HL-60/S4 (cell line): Measurements from ENCODE around the gene TANC1.
"Not testable (repeated sequence)": the region's sequence is repeated elsewhere in the genome, so short reads cannot be mapped to it uniquely, and the experiment has no call there.

ENCODE experiments used
- in situ Hi-C: fragments of 300-500 bp; cut with MboI; formaldehyde crosslinking; loops from 2 replicates; pipeline ENCODE4 v1.14.3; 2022; ENCODE audit warnings: low sequenced_read_pairs

Gene TANC1

GRCh38 chr2:159082119-159082518 is 113.7 kb downstream of the TANC1 start:
- in situ Hi-C loops: no loop called here

DNA sequence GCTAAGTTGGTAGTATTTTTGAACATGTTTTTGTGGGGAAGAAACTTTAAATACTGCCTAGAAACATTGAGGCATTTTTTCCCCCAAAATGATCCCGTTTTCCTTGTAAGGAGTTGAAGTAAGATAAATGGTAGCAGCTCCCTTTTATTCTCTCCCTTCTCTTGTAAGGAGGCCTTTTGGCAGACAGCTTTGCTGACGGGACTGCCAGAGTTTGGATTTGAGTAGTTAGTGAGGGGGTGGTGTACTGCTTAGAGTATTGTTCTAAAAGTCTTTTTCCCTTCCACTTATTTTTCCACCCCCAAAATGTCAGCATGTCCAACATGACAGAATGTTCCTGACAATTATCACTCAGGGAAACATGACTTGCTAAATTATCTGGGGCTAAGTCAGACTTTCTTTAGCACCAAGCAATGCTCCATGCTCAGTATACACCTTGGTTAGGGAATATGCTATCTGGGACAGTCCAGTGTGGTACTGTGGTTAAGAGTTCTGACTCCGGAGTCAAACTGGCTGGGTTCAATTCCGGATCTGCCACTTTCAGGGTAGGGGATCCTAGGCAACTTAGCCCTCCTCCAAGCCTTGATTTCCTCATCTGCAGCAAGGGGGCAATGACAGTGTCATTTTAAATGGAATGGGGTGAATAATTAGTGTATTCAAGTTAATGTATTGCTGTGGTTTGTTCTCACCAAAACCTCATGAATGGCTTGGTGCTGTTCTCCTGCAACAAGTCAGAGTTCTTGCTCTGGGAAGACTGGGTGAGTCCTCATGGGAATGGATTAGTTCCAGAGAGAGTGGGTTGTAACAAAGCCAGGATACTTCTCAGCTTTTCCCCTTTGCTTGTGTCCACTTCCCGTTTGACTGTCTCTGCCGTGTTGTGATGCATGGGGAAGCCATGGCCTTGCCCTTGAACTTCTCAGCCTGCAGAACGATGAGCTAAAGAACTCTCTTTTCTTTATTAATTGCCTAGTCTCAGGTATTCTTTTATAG is 116.2 kb downstream of the TANC1 start:
- in situ Hi-C loops: no loop called here

DNA sequence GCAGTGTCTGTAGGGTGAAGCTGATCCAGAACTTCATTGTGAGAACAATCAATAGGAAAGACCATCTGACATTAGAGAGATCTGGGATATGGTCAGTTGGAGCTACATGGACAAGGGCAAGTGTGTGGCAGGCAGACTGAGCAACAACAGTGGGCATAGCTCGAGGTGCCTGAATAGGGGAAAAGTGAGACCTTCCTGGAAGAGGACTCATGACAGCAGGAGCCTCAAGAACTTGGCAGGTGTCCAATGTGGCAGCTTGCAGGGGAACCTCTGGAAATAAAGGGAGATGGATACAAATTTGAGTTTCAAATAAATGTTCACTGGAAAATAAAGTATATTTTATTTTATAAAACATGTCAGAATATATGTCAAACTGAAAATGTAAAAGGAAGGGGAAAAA is 117.9 kb downstream of the TANC1 start:
- in situ Hi-C loops: no loop called here

- in situ Hi-C loops: no loop called here
Observed at GRCh38 chr2:159086826-159087225, 118.4 kb downstream of the TANC1 start.

DNA sequence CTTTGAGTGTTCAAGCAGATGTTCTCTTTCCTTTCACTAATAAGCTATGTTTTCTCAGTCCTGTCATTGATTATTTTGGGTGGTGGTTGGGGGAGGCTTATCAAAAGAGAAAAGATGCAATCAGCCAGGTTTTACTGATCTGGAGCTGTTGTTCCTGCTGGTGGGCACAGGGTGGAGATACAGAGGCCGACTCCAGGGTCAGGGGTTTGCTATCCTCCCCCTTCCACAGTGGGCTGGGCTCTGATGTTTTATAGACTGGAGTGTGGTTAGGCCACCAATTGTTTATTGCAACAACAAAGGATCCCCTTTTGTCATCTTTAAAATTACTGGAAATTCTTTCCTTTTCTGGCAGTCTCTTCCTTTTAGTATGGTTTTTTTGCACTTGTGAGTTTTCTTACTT is 120.5 kb downstream of the TANC1 start:
- in situ Hi-C loops: no loop called here

GRCh38 chr2:159089543-159089942 is 121.1 kb downstream of the TANC1 start:
- in situ Hi-C loops: no loop called here

DNA sequence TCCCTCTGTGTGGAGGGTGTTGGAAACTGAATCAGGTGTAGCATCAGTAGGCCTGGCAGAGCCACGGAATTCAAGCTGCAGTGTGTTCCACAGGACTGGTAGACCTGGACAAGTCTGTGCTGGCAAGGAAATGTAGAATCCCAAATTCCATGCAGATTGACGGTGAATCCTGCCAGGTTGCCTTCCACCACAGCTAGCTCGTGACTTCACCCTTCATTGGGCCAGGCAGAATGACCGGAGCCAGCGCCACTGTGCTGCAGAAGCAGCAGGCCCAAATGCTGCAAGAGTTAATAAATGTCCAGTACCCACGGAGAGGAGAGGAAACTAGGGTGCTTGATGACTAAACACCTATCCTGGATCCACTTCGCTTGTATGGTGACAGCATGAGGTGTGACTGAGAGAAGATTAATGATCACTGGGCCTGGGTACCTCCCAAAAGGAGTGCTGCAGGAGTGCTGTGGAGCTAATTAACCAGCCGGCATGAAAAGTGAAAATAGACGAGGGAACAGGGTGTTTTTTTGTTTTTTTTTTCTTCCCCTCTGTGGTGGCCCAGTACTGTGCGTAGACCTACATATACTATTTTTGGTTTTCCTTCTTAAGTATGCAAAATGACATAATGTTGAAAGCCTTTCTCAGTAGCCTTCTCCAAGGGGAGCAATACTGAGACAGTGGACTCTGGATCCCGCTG is 122.2 kb downstream of the TANC1 start:
- in situ Hi-C loops: no loop called here

DNA sequence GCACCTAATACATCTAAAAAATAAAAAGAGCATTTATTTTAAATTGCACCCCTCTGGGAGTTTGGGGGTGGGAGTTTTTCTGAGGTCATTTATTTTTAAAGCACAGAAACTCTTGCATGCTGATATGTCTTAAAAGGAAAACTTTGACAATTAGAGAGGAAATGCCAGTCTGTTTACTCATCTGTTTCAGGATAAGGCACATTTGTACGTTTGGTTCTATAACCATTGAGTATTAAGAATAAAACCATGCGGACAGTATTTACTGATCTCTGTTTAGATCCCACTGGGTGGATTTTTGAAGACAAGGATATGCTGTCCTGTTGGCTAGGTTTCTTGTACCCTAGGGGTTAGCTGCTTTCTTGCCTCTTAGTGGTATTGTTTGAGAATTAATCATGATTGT is 122.9 kb downstream of the TANC1 start:
- in situ Hi-C loops: no loop called here

DNA sequence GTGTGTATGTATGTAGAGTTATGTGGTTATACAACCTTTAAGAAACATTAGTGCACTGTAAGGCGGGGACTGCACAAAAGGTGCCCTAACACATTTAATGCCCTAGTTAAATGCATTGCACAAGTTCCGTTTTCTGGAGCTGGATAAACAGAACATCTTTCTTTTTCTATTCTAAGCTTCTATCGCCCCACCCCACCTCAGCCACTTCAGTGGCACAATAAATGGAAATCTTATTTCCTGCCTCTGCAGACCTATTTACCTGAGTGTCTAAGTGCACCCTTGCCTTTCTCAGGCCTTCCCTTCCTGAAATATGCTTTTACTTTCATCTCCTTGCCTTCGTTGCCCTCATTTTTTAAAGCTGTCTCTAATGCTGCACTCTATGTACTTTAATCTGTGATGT is 123.5 kb downstream of the TANC1 start:
- in situ Hi-C loops: no loop called here

DNA sequence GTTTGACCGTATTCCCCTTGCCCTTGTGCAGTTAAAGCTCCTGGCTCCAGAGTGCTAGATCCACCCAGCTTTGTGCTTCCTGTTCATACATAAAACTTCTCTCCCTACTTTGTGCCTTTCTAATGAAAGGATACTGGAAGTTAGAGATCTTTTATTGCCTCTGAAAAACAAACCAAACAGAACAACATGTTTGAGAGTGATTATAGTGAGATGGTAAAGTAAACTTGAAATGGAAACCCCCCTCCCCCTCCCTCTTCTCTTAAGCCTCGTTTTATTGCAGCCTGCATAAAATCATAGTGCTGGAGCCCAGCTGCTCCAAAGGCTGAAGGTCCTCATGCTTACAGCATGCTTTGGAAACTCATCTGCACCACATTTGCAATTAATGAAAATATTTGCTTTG is 125.1 kb downstream of the TANC1 start:
- in situ Hi-C loops: no loop called here

GRCh38 chr2:159094173-159094737 is 125.8 kb downstream of the TANC1 start:
- in situ Hi-C loops: no loop called here

GRCh38 chr2:159095813-159096212 is 127.4 kb downstream of the TANC1 start:
- in situ Hi-C loops: no loop called here

- in situ Hi-C loops: not testable (repeated sequence)
Observed at GRCh38 chr2:159096302-159096855, 127.9 kb downstream of the TANC1 start.

DNA sequence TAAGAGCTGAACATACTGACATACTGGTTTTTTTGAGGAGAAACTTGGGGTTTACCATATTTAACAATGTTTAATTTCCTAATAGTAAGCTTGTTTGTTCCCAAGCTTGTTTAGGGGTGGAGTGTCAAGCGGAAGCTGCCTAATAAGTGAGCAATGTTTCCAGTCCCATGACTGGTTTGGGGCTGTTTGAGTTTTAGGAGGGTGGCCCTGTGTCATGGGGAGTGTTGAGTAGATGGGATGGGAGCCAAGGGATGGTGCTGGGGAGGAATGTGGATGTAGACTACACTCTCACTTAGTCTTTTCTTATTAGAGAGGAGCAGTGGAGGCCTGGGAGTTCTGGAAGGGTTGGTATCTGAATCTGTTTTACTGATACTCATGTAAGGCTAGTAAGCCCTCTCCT is 128.5 kb downstream of the TANC1 start:
- in situ Hi-C loops: no loop called here

- in situ Hi-C loops: no loop called here
Observed at GRCh38 chr2:159098361-159098760, 129.9 kb downstream of the TANC1 start.

GRCh38 chr2:159098921-159099411 is 130.5 kb downstream of the TANC1 start:
- in situ Hi-C loops: no loop called here

- in situ Hi-C loops: no loop called here
Observed at GRCh38 chr2:159101755-159102489, 133.5 kb downstream of the TANC1 start.

DNA sequence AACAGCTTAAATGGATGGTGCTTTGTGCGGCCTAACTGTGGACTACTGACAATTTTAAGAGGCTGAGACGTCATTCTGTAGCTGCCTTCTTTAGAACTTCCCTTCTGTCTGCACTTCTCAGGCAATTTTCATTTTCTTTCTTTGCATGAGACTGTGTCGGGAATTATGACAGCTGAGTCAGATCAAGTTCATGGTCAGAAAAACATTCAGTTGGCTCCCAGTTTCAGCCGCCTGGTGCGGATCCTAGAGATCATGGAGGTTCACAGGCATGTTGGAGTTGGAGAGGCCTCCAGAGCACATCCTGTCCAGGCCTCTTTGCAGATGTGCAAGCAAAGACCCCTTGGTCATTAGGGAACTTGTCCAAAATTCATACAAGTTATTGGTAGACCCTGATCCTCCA is 135.0 kb downstream of the TANC1 start:
- in situ Hi-C loops: no loop called here

DNA sequence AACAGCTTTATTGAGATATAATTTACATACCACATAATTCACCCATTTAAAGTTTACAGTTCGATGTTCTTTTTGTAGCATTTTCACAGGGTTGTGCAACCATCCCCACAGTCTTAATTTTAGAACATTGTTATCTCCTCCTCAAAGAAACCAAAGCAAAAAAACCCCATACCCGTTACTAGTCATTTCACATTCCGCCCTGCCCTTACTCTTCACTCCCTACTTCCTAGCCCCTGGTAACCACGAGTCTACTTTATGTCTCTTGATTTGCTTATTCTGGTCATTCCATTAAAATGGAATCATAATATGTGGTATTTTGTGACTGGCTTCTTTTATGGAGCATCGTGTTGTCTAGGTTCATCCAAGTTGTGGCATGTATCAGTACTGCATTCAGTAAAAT is 137.7 kb downstream of the TANC1 start:
- in situ Hi-C loops: no loop called here

DNA sequence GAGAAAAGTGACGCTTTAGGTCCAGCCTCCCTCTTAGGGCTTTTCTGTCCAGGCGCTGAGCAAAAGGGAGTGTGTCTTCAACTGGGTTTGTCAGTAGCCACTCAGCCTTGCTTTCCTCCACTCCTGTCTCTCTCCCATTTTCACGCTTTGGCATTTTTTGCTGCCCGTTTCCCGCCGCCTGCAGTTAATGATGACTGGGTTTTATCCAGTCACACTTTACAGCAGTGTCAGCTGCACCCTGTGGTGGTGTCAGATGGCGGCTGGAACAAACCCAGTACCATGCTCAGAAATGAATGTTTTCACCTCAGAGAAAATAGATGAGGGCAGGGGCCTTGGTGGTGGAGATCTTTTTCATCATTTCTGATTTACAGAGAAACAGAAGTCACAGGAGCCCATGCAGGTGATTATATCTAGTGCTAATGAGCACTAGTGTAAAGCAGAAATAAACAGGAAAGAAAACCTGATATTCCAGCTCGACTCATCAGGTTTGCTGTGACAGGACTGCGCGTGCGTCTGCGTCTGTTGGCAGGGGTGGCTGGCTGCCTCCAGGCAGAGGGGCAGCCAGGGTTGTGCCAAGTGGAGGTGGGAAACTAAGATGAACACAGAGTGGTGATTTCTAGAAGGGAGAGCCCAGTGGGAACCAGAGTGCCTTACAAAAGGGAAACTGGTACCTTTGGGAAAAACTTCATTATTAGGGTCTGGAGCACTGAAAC is 139.9 kb downstream of the TANC1 start:
- in situ Hi-C loops: no loop called here
